Loucy (cell line): ENCODE results near the gene PHPT1.

Experiments used
- CTCF ChIP-seq: fragments of 200-600 bp; sonication (generic); conservative IDR thresholded peaks from 2 replicates; pipeline ENCODE4 v1.5.1; 2014; ENCODE audit warnings: mild to moderate bottlenecking, antibody characterized with exemption, low read length
- EZH2phosphoT487 ChIP-seq: fragments of 200-600 bp; IDR thresholded peaks from 2 replicates; pipeline ENCODE4 v1.6.1; 2018; ENCODE audit warnings: antibody characterized with exemption, mild to moderate bottlenecking, moderate library complexity, borderline replicate concordance

- TF ChIP-seq CTCF, result no peak
- TF ChIP-seq EZH2phosphoT487, result no peak
Observed at GRCh38 chr9:136826703-136827582, 22.3 kb upstream of the PHPT1 start.
